Muscle of back (tissue), 11 donors: ENCODE data around the gene TARP. TPM values are rescaled to one million over a fixed set of nuclear protein-coding genes. Genes with fewer than 3 reads are reported as not detected.

ENCODE experiments used
- DNase-seq, 3 donors: peaks; one replicate each; pipeline versions ENCODE4 v3.0.0 to v3.0.0-alpha.2; 2013
- polyA plus RNA-seq, 10 donors: library from polyadenylated mRNA; unstranded; fragments of 120-200 nt; gene quantifications; one replicate each; pipeline ENCODE4 v1.2.1, GENCODE V29; 2013; ENCODE audit not compliant: insufficient read length in 10 of 10

The TARP gene

DNA sequence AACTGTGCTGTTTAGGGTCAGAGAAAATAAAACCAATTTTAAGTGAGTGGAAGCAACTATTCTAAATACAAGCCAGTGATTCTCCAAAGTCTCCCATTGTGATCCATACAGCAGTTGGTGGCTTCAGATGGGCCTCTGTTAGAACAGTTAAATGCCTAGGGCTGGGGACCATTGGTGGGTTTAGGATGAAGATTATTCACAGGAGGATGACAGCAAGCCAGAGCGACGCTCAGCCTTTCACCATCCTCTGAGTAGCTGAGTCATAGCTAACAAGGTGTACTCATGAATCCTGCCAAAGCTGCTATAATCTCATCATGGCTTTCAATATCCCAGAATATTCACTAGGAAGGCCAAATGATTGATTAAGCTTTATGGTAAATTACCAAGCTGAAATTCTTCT is 55.8 kb downstream of the TARP start:
- DNase-seq: no peak

DNA sequence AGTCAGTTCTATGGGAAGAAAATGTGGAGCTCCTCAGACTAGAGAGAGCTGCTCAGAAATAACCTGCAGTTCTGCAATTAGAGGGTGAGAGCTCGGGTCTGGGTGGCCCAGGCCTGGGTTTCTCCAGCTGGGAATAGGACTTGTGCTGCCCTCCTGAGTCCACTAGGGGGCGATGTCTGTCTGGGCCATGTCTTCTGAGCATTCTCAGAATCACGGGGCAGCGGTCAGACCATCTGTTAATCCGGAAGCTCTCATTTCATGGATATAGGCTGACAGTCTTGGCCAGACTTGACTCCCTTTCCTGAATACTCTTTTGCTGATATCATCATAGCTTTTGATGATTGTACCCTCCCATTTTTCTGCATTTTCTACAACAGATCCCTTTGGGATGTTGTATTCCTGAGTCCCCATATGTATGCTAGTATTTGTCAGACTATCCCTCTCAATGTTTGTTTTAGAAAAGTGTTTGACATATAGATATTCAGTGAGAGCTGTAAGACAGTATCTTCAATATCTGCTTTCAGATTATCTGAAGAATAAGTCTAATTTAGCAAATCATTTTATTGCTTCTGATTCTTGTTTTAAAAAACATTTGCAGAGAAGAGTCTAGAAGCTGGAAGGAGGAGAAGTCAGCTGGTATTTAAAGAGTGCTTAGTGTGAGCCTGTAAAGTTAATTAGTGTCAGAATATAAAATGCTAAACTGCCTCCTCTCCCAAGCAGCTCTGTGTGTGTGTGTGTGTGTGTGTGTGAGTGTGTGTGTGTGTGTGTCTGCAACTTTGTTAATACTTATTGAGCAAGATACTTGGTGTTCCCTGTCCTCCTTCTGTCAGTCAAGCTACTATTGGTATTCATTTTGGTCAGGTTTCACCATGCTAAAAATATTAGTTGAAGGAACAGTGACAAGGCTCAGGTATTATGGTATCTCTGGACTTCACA is 57.4 kb downstream of the TARP start:
- DNase-seq: peak; percentile 84 to 91 (median 85)

DNA sequence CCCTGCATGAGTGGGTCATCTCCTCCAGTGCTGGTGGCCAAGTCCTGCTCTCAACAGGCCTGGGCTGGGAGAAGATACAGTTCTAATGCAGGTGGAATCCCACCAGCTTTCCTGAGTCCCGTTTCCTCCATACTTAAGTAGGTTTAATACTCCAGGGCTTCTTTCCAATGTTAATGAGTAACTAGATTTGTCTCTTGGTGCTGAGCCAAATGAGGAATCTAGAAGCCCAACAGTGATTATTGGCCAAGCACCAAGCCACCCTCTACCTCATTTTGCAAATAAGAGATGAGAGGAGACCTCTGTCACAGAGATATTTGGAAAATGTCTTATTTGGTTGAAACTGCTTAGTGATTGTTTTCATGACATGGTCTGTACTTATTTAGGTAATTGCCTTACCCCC is 58.3 kb downstream of the TARP start:
- DNase-seq: no peak

DNA sequence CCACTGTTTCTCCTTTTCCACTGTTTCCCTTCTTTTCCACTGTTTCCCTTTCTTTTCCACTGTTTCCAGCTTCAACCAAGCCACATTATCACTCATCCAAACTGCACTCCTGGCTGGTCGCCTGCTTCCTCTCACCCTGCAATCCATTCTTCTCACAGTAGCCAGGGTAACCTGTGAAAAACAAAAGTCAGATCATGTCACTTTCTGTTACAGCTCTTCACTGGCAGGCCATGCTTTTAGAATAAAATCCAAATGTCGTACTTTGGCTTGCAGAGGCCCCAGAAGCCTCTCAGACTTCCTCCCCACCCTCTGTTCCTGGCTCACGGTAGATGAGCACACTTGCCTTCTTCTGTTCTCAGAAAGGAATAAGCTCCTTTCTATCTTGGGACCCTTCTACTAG is 61.5 kb downstream of the TARP start:
- DNase-seq: peak in 2 of 3 donors; percentile 59 to 76

DNA sequence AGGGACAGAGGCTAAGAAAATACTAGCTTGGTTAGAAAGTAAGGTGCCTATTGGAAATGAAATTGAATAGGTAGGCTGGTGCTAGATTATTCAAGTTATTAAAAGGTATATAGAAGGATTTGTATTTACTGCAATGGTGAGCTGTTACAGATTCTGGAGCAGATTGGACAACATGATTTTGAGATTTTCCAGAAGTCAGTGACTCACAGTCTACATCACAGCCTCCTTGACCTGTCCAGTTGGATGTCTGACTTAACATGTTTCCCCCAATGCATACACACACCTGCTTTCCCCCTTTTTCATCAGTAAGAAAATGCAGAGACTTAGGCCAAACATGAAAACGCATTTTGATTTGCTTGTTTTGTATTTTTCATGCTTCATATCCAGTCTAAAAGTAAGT is 62.0 kb downstream of the TARP start:
- no peak for DNase-seq

Other genes with a start within 250 kb of the TARP start
- 10 to 100 TPM; 30.7 to 39.7 (median 34.1) TPM for gene STARD3NL, start 95.4 kb downstream of the TARP start, polyA plus RNA-seq